Dermis lymphatic vessel endothelial cell (primary cell): ENCODE measurements around the gene GRIK1. TPM values are rescaled to one million over a fixed set of nuclear protein-coding genes. Genes with fewer than 3 reads are reported as not detected.

ENCODE experiments used
- total RNA-seq: library from RNA; depleted of rRNA; stranded (reverse); fragments of >200 nt; gene quantifications from 2 replicates; pipeline ENCODE4 v1.2.1, GENCODE V29; 2014

Gene GRIK1
- total RNA-seq, result 10.2 and 11.6 TPM in 2 replicates

DNA sequence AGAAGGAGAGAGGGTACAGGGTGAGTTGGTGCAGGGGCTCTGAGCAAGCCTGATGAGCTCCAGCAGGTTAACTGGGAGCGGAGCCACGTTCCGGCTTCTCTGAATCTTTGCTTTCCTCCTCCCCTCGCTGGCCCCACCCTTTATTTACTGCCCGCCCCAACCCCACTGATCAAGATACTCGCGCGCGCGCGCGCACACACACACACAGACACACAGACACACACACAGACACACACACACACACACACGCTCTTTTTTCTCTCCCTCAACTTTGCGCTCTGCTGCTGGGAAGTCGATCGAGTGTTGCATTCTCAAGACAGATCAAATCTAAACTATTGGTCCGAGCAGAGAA, at the start of gene GRIK1:
GRIK1 (minus strand) TSS at position 73 of the 352 bp plus-strand sequence.

Other genes with a start within 250 kb of the GRIK1 start
- not detected in 2 replicates for gene CLDN17, start 226.8 kb upstream of the GRIK1 start, total RNA-seq